Right hindlimb (tissue), 1 donor: ENCODE results near the gene ALG13.
"Not testable (repeated sequence)": the region's sequence is repeated elsewhere in the genome, so short reads cannot be mapped to it uniquely, and the experiment has no call there.

ENCODE experiments used
- DNase-seq: peaks from one replicate; pipeline ENCODE4 v3.0.0-alpha.2; 2018

ALG13 gene

DNA sequence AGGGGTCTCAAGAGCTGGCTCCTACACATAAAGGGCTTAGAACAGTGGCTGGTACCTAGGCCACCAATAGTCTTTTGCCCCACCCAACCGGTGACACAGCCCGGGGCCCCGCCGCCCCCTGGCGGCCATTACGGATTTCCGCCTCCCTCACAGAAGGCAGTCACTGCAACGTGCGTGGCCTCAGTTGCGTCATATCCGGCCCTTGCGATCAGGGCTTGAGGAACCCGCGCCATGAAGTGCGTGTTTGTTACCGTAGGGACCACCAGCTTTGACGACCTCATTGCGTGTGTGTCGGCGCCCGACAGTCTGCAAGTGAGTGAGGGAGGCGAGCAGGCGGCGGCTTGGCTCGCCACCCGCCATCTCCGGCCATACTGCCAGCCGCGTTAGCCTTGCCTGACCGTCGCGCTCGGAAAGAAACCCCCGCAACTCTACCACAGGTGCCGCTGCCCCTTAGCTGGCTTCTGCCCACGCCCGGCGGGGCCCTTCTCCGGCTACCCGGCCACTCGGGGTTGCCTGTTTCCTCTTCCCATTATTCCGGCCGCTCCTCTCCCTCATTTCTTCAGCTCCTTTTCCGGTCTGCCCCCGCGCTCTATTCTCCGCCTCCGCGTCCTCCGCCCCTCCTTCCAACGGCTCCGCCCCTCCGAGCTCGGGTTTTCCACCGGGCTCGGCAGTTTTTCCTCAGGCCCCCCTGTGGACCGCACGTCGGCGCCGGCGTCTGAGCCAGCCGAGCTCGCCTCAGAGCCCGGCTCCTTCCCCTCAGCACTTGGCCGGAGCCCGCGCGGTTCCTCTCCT lies at the start of gene ALG13:
TSS of gene ALG13 (plus strand) at position 183 of the 792 bp plus-strand sequence. CDS start at position 232, 49 bp downstream.
- peak; percentile 92 for DNase-seq

DNA sequence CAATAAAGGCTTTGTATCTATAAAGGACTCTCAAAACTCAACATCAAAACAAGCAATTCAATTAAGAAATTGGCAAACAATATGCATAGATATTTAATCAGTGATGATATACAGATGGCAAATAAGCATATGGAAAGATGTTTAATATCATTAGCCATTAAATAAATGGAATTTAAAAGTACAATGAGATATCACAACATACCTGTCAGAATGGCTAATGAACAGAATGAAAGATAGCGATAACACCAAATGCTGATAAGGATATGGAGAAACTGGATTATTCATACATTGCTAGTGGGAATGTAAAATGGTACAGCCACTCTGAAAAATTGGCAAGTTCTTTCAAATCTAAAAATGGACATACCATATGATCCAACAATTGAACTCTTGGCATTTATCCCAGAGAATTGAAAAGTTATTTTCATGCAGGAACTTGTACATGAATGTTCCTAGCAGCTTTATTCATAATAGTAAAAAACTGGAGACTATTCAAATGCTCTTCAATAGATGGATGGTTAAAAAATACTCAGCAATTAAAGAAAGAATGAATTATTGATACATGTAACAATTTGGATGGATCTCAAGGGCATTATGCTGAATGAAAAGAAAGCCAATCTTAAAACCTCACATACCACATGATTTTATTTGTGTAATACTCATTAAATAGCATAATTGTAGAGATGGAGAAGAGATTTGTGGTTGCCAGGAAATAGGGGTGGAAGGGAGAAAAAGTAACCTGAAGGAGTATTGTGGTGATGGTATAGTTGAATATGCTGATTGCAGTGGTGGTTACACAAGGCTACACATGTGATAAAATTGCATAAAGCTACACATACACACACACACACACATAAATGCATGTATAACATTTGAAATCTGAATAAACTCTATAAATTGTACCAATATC lies 45.9 kb upstream of the ALG13 start:
- DNase-seq, result no peak

DNA sequence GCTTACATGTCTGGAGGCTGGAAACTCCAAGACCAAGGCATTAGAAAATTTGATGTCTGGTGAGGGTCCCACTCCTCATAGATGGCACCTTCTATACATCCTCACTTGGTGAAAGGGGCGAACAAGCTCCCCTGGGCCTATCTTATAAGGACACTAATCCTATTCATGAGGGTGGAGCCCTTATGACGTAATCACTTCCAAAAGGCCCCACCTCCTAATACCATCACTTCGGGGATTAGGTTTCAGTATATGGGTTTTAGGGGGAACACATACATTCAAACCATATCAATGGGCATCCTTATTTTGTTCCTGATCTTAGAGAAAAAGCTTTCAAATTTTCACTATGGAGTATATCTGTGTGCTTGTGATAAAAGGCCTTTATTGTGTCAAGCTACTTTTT lies 39.0 kb upstream of the ALG13 start:
- no peak for DNase-seq

DNA sequence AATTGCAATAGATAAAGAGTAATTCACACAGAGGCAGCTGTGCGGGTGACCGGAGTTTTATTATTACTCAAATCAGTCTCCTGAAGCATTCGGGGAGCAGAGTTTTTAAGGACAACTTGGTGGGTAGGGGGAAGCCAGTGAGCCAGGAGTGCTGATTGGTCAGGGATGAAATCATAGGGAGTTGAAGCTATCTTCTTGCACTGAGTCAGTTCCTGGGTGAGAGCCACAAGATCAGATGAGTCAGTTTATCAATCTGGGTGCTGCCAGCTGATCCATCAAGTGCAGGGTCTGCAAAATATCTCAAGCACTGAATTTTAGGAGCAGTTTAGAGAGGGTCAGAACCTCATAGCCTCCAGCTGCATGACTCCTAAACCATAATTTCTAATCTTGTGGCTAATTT lies 35.8 kb upstream of the ALG13 start:
- not testable (repeated sequence) for DNase-seq

DNA sequence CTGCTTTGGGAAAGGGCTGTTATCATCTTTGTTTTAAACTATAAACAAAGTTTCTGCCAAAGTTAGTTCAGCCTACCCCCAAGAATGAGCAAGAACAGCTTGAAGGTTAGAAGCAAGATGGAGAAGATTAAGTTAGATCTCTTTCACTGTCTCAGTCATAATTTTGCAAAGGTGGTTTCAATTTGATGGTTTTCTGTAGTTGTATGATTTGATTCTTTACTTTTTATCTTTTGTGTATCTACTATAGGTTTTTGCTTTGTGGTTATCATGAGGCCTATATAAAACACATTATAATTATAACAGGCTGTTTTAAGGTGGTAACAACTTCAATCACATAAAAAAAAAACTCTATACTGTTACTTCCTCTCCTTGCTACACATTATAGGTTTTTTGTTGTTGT lies 35.4 kb upstream of the ALG13 start:
- no peak for DNase-seq

DNA sequence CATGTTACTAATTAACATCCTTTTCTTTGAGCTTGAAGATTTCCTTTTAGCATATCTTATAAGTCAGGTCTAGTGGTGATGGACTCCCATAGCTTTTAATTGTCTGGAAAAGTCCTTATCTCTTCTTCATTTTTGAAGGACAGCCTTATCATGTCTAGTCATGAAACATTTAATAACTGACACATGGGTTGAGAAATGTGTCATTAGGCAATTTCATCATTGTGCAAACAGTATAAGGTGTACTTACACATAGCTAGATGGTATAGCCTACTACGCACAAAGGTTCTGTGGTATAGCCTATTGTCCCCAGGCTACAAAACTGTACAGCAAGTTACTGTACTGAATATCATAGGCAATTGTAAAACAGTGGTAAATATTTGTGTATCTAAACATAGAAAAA lies 34.5 kb upstream of the ALG13 start:
- DNase-seq, result no peak

DNA sequence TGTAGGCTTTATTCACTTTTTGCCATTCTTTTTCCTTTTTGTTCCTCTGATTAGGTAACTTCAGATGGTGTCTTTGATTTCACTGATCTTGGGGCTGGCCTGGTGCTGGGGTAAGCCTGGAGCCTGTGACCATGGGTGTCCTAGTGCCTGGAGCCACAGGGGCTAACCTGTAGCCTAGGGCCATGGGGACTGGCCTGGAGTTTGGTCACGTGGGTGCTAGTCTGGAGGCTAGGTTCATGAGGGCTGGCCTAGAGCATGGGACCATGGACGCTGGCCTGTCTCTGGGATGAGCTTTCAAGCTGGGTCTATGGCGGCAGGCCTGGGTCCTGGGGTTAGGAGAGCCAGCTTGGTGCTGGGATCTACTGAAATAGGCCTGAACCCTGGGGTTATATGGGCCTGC lies 32.2 kb upstream of the ALG13 start:
- DNase-seq, result no peak

DNA sequence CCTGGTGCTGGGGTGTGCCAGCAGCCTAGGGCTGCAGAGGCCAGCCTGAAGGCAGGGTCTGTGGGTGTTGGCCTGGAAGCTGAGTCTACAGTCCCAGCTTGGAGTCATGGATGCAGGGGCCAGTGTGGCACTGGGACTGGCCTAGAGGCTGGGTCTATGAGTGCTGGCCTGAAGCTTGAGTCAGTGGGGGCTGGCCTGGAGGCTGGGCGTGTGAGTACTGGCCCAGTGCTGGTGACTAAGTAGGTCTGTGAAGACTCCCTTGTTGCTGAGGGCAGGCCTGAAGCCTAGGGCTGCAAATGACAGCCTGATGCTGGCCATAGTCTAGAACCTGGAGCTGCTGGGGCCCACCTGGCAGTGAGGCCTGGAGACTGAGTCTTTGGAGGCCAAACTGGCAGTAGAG lies 31.3 kb upstream of the ALG13 start:
- no peak for DNase-seq

DNA sequence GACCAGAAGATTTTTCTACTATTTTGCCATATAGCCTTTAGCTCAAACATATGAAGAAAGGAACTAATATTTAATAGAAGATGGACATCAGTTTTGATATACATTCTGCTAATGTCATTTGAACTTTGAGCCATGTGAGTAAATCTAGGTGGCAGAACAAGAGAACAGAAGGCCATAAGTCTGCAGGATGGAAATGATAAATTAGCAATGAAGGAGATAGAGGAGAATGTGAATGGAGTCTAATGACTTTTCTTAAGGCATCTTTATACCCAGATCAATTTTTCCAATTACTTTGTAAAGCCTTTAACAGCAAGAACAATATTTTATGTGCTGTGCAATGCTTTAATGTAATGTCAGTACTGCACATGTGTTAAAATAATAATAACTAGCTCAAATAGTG lies 30.1 kb upstream of the ALG13 start:
- DNase-seq, result no peak

DNA sequence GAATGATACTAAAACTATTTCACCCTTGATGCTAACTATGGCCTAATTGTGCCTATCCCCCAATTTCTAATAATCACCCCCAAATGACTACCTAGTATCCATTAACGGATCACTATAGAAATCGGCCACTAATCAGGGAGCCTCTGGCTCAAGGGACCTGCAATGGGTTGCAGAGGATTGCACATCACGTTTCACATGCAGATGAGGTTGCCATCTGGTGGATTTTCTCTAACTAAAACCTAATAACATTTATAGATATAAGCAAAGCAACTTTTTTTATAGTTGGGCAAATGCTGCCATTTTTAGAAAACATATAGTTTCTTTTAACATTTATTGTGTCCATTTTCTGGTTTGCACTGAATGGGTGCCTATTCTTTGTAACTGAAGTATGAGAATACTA lies 28.3 kb upstream of the ALG13 start:
- DNase-seq, result no peak

DNA sequence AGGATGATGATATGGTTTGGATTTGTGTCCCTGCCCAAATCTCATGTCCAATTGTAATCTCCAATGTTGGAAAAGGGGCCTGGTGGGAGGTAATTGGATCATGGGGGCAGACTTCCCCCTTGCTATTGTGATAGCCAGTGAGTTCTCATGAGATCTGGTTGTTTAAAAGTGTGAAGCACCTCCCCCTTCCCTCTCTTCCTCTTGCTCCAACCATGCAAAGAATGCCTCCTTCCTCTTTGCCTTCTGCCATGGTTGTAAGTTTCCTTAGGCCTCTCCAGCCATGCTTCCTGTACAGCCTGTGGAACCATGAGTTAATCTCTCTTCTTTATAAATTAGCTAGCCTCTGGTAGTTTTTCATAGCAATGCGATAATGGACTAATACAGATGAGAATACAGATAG lies 19.7 kb upstream of the ALG13 start:
- no peak for DNase-seq

DNA sequence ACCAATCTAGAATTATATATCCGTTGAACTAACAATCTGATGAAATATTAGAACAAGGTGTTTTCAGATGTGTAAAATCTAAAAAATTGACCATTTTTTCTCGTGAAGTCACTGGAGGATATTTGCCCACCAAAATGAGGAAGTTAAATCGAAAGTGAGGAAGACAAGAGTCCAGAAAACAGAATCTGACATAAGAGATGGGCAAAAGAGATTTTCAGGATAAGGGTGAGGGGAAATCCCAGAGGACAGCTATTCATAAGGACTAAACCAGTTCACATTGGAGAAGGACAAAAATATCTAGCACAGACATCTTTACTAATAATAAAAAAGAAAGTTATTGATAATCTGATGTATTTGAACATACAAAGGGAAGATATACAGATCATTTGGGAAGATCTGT lies 18.7 kb upstream of the ALG13 start:
- DNase-seq, result no peak

DNA sequence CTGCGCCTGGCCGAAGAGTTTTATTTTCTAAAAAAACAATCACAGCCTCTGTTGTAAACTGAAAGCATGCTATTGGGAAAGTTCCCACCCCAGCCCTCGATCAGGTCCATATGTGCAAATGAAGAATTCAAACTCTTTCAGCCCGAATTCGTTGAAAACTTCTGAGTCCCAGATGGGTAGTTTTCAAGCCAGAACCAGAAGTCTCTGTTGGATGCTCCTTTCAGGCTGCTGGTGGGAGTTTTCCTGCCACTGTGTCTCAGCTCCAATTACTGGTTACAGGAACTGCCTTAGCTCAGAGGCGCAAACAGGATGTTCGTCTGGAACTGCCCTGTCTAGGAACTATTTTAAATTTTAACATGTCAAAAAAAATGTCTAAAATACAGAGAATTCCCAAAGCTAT lies 9.3 kb upstream of the ALG13 start:
- DNase-seq, result peak; percentile 28

DNA sequence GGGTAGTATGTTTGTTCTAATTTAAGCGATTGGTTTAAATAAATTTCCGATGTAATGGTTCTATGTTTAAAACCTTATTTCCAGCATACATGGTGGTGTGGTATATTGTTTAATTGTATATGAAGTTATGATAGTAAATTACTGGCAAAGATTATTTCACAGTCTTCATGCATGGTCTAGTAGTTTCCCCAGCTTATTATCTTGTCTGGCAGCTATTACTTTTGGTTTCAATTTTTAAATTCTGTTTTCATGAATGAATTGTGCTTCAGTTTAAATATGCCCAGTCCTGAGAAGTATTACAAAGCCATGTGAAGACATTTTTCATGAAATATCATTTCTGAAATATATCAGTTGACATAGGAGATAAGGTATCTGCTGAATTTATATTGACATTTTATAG lies 6.3 kb downstream of the ALG13 start:
- no peak for DNase-seq

DNA sequence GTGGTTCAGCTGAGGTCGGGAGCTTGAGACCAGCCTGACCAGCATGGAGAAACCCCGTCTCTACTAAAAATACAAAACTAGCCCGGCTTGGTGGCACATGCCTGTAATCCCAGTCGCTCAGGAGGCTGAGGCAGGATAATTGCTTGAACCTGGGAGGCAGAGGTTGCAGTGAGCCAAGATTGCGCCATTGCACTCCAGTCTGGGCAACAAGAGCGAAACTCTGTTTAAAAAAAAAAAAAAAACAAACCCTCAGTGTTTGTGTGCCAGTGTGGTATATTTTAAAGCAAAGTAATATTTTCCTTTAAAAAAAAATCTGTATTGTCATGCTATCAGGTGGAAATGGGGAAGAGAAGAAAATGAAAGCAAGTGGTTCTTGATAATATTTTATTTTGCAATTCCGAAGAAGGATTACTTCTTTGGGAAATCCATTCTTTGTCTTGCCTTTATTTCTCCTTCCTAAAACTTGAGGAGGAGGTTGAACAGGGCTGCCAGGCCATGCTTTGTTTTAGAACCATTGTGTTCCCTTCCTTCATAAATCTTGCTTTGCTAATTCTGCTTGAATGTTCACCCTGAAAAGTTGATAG lies 14.4 kb downstream of the ALG13 start:
- no peak for DNase-seq

DNA sequence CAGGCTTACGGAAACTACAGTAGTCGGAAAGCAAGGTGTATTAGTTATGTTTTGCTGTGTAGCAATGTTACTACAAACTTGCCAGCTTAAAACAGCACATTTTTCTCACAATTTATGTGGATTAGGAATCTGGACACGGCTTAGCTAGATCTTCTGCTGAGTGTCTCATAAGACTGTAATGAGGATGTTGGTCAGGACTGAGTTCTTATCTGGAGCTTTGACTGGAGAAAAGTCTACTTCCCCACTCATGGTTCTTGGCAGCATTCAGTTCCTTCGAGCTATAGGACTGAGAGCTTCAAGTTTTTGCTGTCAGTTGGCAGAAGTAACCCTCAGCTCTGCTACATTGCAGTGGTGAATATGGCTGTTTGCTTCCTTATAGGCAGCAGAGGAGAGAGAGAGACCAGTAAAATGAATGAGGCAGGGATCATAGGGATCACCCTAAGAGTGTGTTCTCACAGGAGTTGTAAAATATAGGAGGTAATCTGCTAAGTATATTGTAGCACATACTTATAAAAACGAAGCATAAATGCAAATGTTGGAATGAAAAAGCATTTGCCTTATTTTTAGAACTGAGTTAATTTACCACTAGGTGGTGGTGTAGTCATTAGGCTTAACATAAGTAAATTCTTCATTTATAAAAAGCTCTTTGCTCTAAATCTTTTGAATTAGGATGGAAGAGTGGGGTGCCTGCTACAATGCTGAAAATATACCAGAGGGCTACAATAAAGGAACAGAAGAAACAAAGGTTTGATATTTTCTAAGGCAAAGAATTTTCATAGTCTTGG lies 38.6 kb downstream of the ALG13 start:
- no peak for DNase-seq

DNA sequence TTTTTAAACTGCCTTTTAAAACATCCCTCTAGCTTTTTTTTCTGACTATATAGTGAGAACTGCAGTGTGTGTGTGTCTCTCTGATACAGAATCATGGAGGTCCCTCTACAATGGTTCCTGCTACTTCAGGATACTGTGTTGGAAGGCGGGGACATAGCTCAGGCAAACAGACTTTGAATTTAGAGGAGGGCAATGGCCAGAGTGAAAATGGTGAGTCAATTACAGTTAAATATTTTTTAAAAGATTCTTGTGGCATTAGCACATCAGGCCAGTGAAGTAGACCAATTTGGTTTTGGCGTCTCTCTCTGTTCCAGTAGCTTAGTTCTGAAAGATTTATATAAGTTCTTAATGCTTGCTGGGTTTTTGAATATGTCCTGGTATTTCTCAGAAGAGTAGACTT lies 47.1 kb downstream of the ALG13 start:
- DNase-seq, result no peak

DNA sequence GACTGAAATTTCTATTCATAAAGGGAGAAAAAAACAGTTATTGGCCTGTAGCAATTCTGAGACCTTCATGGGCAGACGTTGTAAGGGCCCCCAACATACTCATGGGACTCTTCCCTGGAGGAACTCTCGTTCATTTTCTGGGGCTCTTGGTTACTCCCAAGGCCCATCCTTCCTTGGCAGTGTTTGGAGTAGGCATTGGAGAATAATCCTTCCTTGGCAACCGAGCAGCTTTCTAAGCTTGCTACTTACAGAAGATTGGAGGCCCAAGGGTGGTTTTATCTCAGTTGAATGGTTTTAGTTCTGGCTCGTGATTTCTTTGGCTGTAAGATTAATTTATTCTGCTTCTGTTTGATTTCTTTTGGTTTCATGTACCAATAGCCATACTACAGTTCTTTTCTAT lies 50.4 kb downstream of the ALG13 start:
- no peak for DNase-seq

DNA sequence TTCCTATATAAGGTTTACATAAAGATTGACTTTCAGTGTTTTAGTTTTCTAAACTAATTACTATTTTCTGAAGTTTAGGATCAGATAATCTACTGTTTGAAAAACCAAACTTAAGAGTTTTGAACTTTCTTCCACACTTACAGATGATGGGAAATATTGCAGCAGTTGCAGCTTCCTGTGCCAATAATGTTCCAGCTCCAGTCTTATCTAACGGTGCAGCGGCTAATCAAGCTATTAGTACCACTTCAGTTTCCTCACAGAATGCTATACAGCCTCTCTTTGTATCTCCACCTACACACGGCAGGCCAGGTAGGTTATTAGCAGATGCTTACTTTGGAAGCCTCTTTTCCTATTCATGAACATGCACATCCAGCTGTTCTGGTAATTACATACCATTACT lies 55.6 kb downstream of the ALG13 start:
- no peak for DNase-seq

DNA sequence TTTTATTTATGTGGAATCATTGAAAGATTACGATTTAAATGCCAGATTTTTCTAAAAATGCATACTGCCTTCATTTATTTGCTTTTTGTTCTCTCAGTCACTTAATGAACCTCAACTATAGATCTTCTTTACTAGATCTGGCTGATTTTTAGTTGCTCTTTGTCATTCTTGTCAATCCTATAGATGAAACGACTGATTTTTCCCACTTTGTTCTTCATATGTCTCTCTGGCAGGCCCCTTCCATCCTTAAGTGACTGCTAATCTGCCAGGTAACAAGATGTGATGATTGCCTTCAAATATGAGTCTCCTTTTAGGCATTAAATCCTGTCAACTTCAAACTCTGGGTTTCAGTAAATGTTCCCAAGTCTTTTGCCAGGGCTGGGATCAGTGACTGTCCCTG lies 61.0 kb downstream of the ALG13 start:
- no peak for DNase-seq

DNA sequence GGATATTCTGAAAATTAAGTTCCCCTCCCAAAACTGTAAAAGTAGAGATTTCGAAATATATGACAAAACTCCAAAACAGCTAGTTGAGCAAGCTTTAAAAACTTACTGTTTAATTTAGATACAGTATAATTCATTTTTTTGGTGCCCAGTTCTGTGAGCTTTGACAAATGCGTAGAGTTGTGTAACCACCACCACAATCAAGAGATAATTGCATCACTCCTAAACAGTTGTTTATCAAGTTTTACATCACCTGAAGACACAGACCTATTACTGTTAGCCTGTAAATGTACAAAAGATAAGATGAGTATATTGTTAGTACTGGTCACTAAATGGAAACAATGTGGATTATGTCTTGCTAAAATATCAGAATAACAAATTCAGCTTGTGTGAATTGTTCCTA lies 62.3 kb downstream of the ALG13 start:
- no peak for DNase-seq

DNA sequence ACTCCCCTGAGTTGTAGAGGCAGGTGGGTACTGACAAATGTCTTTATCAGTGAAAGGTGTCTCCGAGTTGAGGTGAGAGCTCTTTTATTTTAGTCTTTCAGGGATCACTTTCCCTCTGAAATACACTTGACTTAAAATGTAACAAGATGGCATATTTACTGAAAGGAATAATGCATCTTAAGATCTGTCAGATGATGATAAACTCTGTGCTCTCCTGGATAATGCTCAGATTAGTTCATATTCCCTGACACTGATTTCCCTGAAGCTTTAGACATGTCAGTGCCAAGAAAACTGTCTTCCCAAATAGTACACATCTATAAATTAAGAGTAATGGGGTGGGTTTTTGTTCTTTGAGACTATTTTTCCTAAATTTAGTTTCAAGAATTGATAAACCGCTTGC lies 75.5 kb downstream of the ALG13 start:
- no peak for DNase-seq

DNA sequence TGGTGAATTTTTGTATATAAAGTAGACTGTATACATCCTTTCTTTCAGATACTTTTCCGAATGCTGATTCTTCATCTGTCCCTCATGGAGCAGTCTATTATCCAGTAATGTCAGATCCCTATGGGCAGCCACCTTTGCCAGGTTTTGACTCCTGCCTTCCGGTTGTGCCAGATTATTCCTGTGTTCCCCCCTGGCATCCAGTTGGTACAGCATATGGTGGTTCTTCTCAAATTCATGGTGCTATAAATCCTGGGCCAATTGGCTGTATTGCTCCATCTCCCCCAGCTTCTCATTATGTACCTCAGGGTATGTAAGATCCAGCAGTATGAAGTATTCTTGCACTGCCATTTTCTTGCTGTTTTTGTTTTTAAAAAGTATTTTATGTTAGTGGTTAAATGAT lies 78.7 kb downstream of the ALG13 start:
- DNase-seq, result no peak
